Measurements from ENCODE around the gene GNA14.
"Not testable (repeated sequence)": the region's sequence is repeated elsewhere in the genome, so short reads cannot be mapped to it uniquely, and the experiment has no call there.

Gene GNA14

GRCh38 chr9:77592476-77592875, 55.6 kb downstream of the GNA14 start:
- DNase-seq (ENCODE audit: low read depth in 2 of 2, low spot score in 1 of 2), result no peak

GRCh38 chr9:77589046-77589795, 58.9 kb downstream of the GNA14 start:
- DNase-seq (ENCODE audit: low read depth in 2 of 2, low spot score in 1 of 2), result no peak

GRCh38 chr9:77588271-77588937, 59.7 kb downstream of the GNA14 start:
- no peak for DNase-seq (ENCODE audit: low read depth in 2 of 2, low spot score in 1 of 2)

GRCh38 chr9:77587851-77588250, 60.3 kb downstream of the GNA14 start:
- DNase-seq (ENCODE audit: low read depth in 2 of 2, low spot score in 1 of 2), result no peak

GRCh38 chr9:77587042-77587441, 61.1 kb downstream of the GNA14 start:
- DNase-seq (ENCODE audit: low read depth in 2 of 2, low spot score in 1 of 2), result no peak

- no peak for DNase-seq (ENCODE audit: low read depth in 2 of 2, low spot score in 1 of 2)
Measured at GRCh38 chr9:77586591-77586990, 61.5 kb downstream of the GNA14 start.

- DNase-seq (ENCODE audit: low read depth in 2 of 2, low spot score in 1 of 2), result no peak
Measured at GRCh38 chr9:77585335-77585786, 62.8 kb downstream of the GNA14 start.

- not testable (repeated sequence) for DNase-seq (ENCODE audit: low read depth in 2 of 2, low spot score in 1 of 2)
Measured at GRCh38 chr9:77584927-77585326, 63.2 kb downstream of the GNA14 start.

GRCh38 chr9:77582961-77583576, 65.1 kb downstream of the GNA14 start:
- DNase-seq (ENCODE audit: low read depth in 2 of 2, low spot score in 1 of 2), result no peak

- DNase-seq (ENCODE audit: low read depth in 2 of 2, low spot score in 1 of 2), result no peak
Measured at GRCh38 chr9:77582525-77582924, 65.6 kb downstream of the GNA14 start.

GRCh38 chr9:77575785-77576184, 72.3 kb downstream of the GNA14 start:
- DNase-seq (ENCODE audit: low read depth in 2 of 2, low spot score in 1 of 2), result no peak

GRCh38 chr9:77569335-77569734, 78.8 kb downstream of the GNA14 start:
- DNase-seq (ENCODE audit: low read depth in 2 of 2, low spot score in 1 of 2), result no peak

- no peak for DNase-seq (ENCODE audit: low read depth in 2 of 2, low spot score in 1 of 2)
Measured at GRCh38 chr9:77563174-77563573, 84.9 kb downstream of the GNA14 start.

- no peak for DNase-seq (ENCODE audit: low read depth in 2 of 2, low spot score in 1 of 2)
Measured at GRCh38 chr9:77562019-77562748, 85.9 kb downstream of the GNA14 start.

- no peak for DNase-seq (ENCODE audit: low read depth in 2 of 2, low spot score in 1 of 2)
Measured at GRCh38 chr9:77561331-77562018, 86.6 kb downstream of the GNA14 start.

- DNase-seq (ENCODE audit: low read depth in 2 of 2, low spot score in 1 of 2), result no peak
Measured at GRCh38 chr9:77556396-77556795, 91.7 kb downstream of the GNA14 start.

- no peak for DNase-seq (ENCODE audit: low read depth in 2 of 2, low spot score in 1 of 2)
Measured at GRCh38 chr9:77554586-77555105, 93.5 kb downstream of the GNA14 start.

GRCh38 chr9:77547106-77547730, 100.9 kb downstream of the GNA14 start:
- no peak for DNase-seq (ENCODE audit: low read depth in 2 of 2, low spot score in 1 of 2)

GRCh38 chr9:77546376-77546950, 101.7 kb downstream of the GNA14 start:
- DNase-seq (ENCODE audit: low read depth in 2 of 2, low spot score in 1 of 2), result no peak

- no peak for DNase-seq (ENCODE audit: low read depth in 2 of 2, low spot score in 1 of 2)
Measured at GRCh38 chr9:77544546-77544945, 103.6 kb downstream of the GNA14 start.

Measured in stimulated activated CD8-positive, alpha-beta memory T cell treated with anti-CD3 and anti-CD28 coated beads, Interleukin-4, amount 100 ng/mL, for 1 hour (primary cell).